GM13977 (cell line): ENCODE results near the gene EFCAB12.

Experiments used
- DNase-seq: peaks from one replicate; pipeline ENCODE4 v3.0.0; 2012; ENCODE audit warnings: low spot score
- in situ Hi-C: fragments of 300-500 bp; cut with MboI; formaldehyde crosslinking; loops from one replicate; pipeline ENCODE4 v1.12.0; 2022; ENCODE audit warnings: low sequenced_read_pairs, low pct_unique_long_range_greater_than_20kb, mixed read lengths, inconsistent platforms; ENCODE audit not compliant: unreplicated experiment
- TF ChIP-seq, protein P1 (sequence below): IDR thresholded peaks from 2 replicates; pipeline ENCODE4 v1.5.1; 2012; ENCODE audit warnings: mild to moderate bottlenecking, control low read depth; ENCODE audit not compliant: insufficient read depth; ENCODE audit errors: extremely low read depth, missing control alignments

Gene EFCAB12

DNA sequence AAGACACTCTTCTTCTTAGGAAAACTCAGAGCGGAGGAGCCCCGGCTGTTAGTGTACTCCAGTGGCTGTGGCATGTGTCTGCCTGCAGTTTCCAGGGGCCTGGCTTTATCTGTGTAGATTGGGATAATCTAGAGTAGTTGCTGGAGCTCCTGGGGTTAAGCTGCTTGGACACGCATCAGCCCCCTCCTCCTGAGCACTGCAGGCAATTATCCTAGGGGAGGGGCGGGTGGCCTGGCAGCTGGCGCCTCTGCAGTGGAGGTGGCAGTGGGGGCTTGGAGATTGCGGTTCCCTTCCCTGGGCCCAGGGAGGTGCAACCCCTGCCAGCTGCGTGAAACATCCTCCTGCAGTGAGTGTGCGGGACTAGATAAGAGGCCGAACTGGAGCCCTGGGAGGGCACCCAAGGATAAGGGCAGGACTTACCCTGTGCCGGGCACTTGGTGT lies 68.2 kb downstream of the EFCAB12 start:
- in situ Hi-C loops, result no loop called here
- DNase-seq, result no peak
- TF ChIP-seq, protein P1, sequence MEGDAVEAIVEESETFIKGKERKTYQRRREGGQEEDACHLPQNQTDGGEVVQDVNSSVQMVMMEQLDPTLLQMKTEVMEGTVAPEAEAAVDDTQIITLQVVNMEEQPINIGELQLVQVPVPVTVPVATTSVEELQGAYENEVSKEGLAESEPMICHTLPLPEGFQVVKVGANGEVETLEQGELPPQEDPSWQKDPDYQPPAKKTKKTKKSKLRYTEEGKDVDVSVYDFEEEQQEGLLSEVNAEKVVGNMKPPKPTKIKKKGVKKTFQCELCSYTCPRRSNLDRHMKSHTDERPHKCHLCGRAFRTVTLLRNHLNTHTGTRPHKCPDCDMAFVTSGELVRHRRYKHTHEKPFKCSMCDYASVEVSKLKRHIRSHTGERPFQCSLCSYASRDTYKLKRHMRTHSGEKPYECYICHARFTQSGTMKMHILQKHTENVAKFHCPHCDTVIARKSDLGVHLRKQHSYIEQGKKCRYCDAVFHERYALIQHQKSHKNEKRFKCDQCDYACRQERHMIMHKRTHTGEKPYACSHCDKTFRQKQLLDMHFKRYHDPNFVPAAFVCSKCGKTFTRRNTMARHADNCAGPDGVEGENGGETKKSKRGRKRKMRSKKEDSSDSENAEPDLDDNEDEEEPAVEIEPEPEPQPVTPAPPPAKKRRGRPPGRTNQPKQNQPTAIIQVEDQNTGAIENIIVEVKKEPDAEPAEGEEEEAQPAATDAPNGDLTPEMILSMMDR, result no peak

DNA sequence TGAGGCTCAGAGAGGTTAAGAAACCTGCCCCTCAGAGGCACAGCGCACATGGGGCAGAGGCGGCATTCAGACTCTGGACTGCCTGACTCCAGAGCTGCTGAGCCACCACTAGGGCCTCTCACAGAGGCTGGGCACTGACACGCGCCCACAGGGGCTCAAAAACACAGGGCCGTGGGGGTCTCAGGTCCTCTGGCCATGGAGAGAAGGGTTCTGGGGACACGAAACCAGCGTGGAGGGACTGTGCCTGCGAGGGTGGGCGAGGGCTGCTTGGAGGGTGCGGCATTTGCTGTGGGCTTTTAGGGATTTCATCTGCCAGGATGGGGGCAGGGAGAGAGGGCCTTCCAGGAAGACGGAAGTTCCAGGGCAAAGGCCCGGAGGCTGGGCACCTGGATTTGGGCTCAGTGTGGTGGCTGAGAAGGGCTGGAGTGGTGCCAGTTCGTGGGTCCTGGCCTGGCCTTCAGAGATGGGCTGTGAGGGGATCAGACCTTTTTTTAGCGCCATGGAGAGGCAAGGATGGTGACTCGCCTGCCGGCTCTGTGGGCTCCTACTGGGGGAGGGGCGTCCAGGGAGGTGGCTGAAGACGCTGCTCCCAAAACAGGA lies 69.6 kb downstream of the EFCAB12 start:
- in situ Hi-C loops, result no loop called here
- no peak for DNase-seq
- TF ChIP-seq, protein P1, result no peak

DNA sequence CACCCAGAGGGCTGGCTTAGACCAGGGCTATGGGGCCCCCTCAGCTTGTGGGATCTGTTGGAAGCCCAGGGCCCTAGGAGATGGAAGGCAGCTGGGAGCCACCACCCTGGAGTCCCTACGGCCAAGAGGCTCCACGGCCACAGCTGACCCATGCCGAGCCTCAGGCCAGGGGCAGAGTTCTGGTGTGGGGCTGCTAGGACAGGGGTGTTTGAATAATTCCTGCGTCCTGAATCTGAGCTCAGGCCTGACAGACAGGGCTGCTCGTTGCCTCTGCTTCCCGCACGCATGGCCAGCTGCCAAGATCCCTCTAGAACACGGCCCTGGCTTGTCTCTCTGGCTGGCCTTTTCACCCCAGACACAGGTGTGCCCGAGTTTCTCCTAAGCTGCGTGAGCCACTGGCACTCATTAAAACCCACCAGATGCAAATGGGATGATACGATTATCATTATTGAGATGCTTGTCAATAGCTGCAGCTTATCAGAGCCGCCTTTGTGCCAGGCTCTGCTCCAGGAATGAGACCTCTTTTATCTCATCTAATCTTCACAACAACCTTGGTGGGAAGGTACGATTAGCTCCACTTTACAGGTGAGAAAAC lies 70.2 kb downstream of the EFCAB12 start:
- in situ Hi-C loops, result no loop called here
- TF ChIP-seq, protein P1, result no peak
- no peak for DNase-seq

DNA sequence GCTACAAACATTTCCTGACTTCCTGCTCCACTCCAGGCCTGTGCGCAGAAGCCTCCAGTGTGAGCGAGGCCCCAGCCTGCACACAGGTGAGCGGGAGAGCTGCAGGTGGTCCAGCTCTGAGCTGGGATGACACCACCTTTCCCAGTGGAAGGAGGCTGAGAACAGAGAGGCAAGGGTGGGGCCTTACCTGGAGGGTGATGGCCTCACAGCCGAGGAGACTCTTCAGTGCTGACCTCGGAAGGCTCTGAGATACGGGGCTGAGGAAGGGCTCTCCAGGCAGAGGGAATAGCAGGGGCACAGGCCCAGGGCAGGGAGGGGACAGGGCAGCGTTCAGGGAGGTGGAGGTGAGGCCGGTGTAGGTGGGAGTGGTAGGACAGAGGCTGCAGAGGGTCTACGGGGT lies 70.8 kb downstream of the EFCAB12 start:
- TF ChIP-seq, protein P1, result no peak
- no peak for DNase-seq
- in situ Hi-C loops, result no loop called here

DNA sequence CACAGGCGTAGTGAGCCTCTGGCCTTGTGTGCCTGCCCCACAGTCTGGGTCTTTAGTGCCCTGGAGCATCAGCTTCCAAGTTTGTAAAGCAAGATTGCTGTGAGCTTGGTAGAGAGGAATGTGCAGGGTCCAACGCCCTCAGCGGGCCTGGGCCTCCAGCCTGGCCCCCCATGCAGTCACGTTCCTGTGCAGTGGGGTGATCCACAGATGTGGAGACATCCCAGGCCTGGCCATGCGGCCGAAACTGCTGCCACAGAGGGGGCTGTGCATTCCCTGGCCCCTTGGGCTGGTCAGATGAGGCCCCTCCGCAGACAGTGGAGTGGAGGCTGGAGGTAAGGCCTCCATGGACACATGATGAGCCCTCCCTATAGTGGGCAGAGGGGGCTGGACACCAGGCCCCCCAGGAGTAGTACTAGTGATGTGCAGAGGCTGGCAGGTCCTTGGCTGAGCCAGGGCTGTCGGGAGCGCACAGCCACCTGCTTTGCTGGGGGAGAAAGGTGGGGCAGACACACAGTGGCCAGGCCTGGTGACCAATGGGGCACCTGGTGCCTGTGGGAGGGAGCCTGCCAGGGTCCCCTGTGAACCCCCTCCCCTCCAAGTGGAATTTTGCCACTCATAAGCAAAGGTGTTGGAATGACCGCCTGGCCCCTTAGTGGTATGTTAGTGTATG lies 71.5 kb downstream of the EFCAB12 start:
- in situ Hi-C loops, result no loop called here

DNA sequence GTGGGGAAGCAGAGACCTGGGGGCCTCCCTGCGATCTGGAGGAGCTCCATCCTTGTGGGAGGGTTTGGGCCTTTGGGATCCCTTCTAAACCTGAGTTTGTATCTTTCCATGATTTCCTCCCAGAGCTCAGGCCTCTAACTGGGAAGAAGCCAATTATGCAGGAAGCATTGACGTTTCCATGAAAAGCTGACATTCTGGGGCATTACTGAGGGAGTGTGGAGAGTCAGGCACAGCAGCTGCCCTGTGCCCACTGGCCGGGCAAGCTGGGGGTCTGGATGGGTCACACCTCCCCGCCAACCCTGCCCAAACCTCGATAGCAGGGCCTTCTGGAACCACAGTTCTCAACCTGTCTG lies 74.9 kb downstream of the EFCAB12 start:
- in situ Hi-C loops, result no loop called here
- DNase-seq, result no peak
- TF ChIP-seq, protein P1, result no peak

More for the DNA sequence above, 71.5 kb downstream of the EFCAB12 start:
- TF ChIP-seq, protein P1, result no peak
- no peak for DNase-seq
